SK-N-SH (cell line): ENCODE data around the gene ATG16L2.

ENCODE experiments used
- CHD2 ChIP-seq: fragments of 150-350 bp; IDR thresholded peaks from 2 replicates; pipeline ENCODE4 v1.6.1; 2018; ENCODE audit warnings: low read length; ENCODE audit not compliant: partially characterized antibody
- CTCF ChIP-seq: fragments of 200-600 bp; sonication (generic); IDR thresholded peaks from 2 replicates; pipeline ENCODE4 v1.6.1; 2017; ENCODE audit warnings: antibody characterized with exemption, mild to moderate bottlenecking, moderate library complexity
- ELF1 ChIP-seq: IDR thresholded peaks from 2 replicates; pipeline ENCODE4 v1.4.0; 2012
- EZH2phosphoT487 ChIP-seq: fragments of 200-600 bp; sonication (generic); IDR thresholded peaks from 2 replicates; pipeline ENCODE4 v1.6.1; 2017; ENCODE audit warnings: low read depth, mixed run types, mild to moderate bottlenecking, antibody characterized with exemption, moderate library complexity, borderline replicate concordance
- GABPA ChIP-seq: IDR thresholded peaks from 2 replicates; pipeline ENCODE4 v1.4.0; 2012; ENCODE audit warnings: low read depth, mild to moderate bottlenecking
- JUND ChIP-seq: IDR thresholded peaks from 2 replicates; pipeline ENCODE4 v1.4.0; 2012
- MAX ChIP-seq: IDR thresholded peaks from 2 replicates; pipeline ENCODE4 v1.4.0; 2012; ENCODE audit warnings: low read depth
- NRF1 ChIP-seq: IDR thresholded peaks from 2 replicates; pipeline ENCODE4 v1.6.1; 2012; ENCODE audit warnings: low read depth, mild to moderate bottlenecking, low read length
- POLR2AphosphoS5 ChIP-seq: IDR thresholded peaks from 2 replicates; pipeline ENCODE4 v1.6.1; 2012; ENCODE audit warnings: low read depth, low read length
- RAD21 ChIP-seq: IDR thresholded peaks from 2 replicates; pipeline ENCODE4 v1.6.1; 2012; ENCODE audit warnings: mild to moderate bottlenecking, low read length
- REST ChIP-seq: IDR thresholded peaks from 2 replicates; pipeline ENCODE4 v1.6.1; 2012; ENCODE audit warnings: mild to moderate bottlenecking, low read depth, low read length, moderate library complexity
- TCF12 ChIP-seq: IDR thresholded peaks from 2 replicates; pipeline ENCODE4 v1.4.0; 2012
- USF2 ChIP-seq: fragments of 150-350 bp; IDR thresholded peaks from 2 replicates; pipeline ENCODE4 v1.6.1; 2017; ENCODE audit warnings: antibody characterized with exemption, low read length, low read depth, borderline replicate concordance
- YY1 ChIP-seq: IDR thresholded peaks from 2 replicates; pipeline ENCODE4 v1.4.0; 2012; ENCODE audit warnings: low read depth, mild to moderate bottlenecking

GRCh38 chr11:72860592-72860991 lies 46.4 kb downstream of the ATG16L2 start:
- no peak for TF ChIP-seq CTCF
- no peak for TF ChIP-seq CHD2
- no peak for TF ChIP-seq POLR2AphosphoS5
- no peak for TF ChIP-seq EZH2phosphoT487
- TF ChIP-seq RAD21, result no peak
- TF ChIP-seq USF2, result no peak
- no peak for TF ChIP-seq GABPA
- no peak for TF ChIP-seq ELF1
- TF ChIP-seq NRF1, result no peak
- TF ChIP-seq YY1, result no peak
- no peak for TF ChIP-seq REST
- TF ChIP-seq JUND, result no peak
- TF ChIP-seq TCF12, result no peak
- no peak for TF ChIP-seq MAX
